ENCODE measurements around the gene ZBTB7C.

ZBTB7C gene

DNA sequence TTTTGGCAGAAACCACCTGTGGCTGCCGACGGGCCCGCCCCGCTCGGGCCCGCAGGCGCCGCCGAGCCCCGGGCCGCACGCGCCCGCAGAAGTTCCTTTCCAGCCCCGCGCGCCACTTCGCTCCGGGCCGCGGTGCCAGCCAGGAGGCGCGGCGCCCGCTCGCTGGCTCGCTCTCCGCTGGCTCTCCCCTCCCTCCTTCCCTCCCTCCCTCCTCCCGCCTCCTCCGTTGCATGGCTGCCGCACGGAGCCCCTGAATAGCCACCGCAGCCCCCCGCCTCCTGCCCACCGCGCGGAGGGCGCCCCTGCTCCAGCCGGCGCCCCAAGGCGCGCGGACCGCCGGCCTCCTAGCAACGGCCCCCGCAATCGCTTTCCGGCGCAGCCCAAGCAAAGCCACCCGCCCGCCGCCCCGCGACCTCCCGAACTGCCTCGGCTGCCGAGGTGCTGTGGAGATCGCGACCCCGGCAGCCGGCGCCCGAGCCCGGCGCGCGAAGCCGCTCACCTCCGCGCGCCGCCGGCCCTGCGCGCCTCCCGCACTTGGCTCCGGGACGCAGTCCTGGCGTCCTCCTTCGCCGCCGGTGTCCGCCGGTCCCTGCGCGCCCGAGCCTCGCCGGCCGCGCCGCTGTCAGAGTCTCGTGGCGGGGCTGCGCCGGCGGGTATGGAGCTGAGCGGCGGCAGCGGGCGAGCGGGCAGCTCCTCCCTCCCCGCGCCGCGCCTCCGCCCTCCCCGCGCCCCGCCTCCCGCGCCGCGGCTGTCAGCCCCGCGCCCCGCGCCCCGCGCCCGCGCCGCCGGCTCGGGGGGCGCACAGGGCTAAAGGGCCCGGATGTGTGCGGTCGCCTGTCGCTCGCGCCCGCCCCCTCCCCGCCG is at the start of gene ZBTB7C:
Gene ZBTB7C, minus strand, starts transcription at position 657 of the 864 bp plus-strand sequence.
- no peaks in the 10 kb centered on the region for H3K36me3 Mint-ChIP-seq
- H3K27me3 Mint-ChIP-seq, result peaks cover 90% of the 10 kb centered on the region
- peak within 1 kb of the TSS; percentile 75 for H3K4me3 Mint-ChIP-seq
- CTCF ChIA-PET, result no interaction called here
- H3K4me1 Mint-ChIP-seq, result peaks cover 20% of the 10 kb centered on the region
- H3K27ac Mint-ChIP-seq, result no peak within 1 kb of the TSS
- DNase-seq, result peak; percentile 55
- no peaks in the 10 kb centered on the region for H3K9me3 Mint-ChIP-seq

DNA sequence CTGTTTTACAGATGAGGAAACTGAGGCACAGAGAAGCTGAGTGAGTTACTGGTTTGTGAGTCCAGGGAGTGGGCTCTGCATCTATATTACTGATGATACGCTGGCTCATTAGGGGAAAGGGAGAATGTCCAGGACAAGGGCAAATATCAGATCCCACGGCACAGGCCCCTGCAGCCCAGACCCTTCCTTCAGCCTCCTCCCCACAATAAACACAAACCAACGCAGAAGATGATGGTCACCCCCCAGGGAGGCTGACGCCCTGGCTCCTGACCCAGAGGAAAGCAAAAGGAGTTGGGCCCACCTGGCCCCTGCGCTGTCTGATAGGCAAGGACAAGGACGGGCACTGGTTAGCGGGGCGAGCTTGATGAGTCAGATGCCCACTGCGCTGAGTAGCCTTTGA is 47.7 kb upstream of the ZBTB7C start:
- Mint-ChIP-seq H3K27me3 (peaks cover 78% of the 10 kb centered on the region), H3K36me3 (no peaks in the 10 kb centered on the region), H3K4me1 (peaks cover 18% of the 10 kb centered on the region), H3K4me3 (no peak overlapping the region), H3K27ac (no peak overlapping the region), H3K9me3 (no peaks in the 10 kb centered on the region)
- no peak for DNase-seq
- CTCF ChIA-PET, result interaction anchor here (0.8 to 2.3 kb wide), 4 partner anchors 8 to 14 kb away, joined by 3 to 14 read pairs (median 4); no protein-coding TSS in a partner anchor

DNA sequence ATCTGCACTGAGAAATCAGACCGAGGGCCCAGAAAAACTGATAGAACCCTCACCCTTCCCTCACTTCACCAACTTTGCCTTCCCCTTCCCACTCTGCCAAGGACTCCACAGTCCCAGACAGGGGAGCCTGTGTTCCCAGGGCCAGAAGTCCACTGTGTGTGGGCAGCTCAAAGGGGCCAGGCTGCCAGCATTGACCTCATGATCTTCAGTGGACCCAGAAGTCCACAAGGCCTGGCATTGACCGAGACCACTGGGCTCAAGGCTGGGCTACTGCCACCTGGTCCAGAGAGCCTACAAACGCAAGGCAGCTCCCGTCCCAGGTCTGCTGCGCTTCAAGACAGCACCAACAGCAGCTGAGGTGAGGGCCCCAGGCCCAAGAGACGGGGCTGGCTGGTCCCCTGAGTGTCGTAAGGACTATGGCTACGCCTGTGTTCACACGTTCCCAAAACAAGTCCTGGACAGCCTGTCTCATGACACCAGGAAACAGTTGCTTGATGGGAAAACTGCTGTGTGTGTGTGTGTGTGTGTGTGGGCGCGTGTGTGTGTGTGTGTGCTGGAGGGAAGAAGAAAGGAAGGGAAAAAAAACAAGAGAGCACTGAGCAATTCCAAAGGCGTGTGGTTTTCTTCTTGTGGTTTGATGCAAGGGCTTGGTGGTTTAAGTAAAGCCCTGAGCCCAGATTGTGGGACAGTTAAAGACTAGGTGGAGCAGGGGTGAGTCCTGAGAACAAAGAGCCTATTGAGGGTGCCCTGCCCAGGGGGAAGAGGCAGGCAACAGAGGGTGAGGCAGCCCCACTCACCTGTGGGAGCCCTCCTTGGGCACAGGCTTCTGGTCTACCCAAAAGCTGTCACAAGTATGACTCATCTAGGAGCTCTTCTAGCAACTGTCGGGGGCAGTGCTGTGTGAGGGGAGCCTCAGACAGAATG is 46.6 kb upstream of the ZBTB7C start:
- peaks cover 18% of the 10 kb centered on the region for H3K4me1 Mint-ChIP-seq
- H3K27me3 Mint-ChIP-seq, result peaks cover 88% of the 10 kb centered on the region
- CTCF ChIA-PET, result interaction anchor here (0.8 to 2.3 kb wide), 4 partner anchors 9 to 226 kb away, joined by 3 to 14 read pairs (median 4); no protein-coding TSS in a partner anchor
- H3K27ac Mint-ChIP-seq, result peak overlapping the region; percentile 12
- H3K4me3 Mint-ChIP-seq, result no peak overlapping the region
- H3K36me3 Mint-ChIP-seq, result no peaks in the 10 kb centered on the region
- H3K9me3 Mint-ChIP-seq, result no peaks in the 10 kb centered on the region
- peak; percentile 52 for DNase-seq

DNA sequence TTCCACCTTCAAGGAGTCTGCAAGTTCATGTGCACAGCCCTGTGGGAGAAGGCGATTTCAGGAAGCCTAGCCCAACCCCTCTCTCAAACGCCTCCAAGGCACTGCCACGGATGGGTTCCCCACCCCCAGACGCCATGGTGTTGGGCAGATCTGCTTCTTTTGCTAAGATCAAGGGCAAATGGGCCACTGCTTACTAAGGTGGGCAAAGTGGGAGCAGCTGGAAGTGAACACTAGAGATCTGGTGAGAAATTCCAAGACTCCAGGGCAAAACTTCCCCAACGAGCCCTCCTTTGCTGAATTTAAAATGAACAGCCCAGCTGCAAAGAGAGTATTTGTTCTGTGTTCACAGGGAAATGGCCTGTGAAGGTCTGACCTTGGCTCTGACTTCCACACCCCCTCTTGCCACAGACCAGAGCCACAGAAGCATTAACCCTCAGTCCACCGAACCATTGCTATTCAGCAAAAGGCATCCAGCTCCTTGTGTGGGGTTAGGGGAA is 45.1 kb upstream of the ZBTB7C start:
- Mint-ChIP-seq H3K4me3 (no peak overlapping the region), H3K9me3 (no peaks in the 10 kb centered on the region), H3K4me1 (peaks cover 18% of the 10 kb centered on the region), H3K27me3 (peaks cover 89% of the 10 kb centered on the region), H3K36me3 (no peaks in the 10 kb centered on the region), H3K27ac (no peak overlapping the region)
- no peak for DNase-seq
- CTCF ChIA-PET, result interaction anchor here (0.9 to 1.1 kb wide), 4 partner anchors 8 to 224 kb away, joined by 3 to 4 read pairs (median 3); no protein-coding TSS in a partner anchor

DNA sequence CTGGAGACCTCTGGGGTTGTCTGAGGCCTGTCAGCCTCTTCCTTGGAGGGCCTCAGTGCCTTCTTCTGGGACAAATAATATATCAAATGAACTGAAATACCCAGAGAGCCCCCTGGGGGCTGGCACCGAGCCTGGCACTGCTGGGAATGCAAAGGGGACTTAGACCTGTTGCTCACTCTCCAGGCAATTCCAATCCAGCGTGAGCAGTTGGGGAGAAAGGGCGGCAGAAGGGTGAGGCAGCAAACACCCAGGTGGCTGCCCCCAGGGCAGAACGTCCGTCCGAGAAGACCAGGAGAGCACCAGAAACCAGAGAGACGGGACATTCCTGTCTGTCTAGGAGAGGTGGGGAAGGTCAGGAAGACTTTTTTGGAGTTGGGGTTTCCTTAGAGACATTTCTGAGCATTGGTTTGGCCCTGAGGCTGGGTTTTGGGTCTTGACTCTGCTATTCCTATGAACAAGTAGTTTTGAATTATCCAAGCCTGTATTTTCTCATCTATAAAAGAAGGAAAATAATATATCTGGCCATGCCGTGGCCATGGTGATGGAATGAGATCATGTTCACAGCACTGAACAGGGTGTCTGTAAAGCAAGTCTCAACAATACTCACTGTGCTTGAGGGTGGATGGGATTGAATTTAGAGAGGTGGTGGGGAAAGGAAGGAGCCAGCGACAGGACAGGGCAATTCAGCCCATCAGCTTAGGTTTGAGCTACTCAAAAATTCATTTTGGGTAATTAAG is 44.3 kb upstream of the ZBTB7C start:
- H3K27me3 Mint-ChIP-seq, result peaks cover 86% of the 10 kb centered on the region
- CTCF ChIA-PET, result interaction anchor here (0.9 kb wide), 1 partner anchor 15 kb away, joined by 3 read pairs; no protein-coding TSS in a partner anchor
- no peak for DNase-seq
- H3K9me3 Mint-ChIP-seq, result no peaks in the 10 kb centered on the region
- H3K36me3 Mint-ChIP-seq, result no peaks in the 10 kb centered on the region
- H3K27ac Mint-ChIP-seq, result no peak overlapping the region
- peaks cover 18% of the 10 kb centered on the region for H3K4me1 Mint-ChIP-seq
- no peak overlapping the region for H3K4me3 Mint-ChIP-seq

DNA sequence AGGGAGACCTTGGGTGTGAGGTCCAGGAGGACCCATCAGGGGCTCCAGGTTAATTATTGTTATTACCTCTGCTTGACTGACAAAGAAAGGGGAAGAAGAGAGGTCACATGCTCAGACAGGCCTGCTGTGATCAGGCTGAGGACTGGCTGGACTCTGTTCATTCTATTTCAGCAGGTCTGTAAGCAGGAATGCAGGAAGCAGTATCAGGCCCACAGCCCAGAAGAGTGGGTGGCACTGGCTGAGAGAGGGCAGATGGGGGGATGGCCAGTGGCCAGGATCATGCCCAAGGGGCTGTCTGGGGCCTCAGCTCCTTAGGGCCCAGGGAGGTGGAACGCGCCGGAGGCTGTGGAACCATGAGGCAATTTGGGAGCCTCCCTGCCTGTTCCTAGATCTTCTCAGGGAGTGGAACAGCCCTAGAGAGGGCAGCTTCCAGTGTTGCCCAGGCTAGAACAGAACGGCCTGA is 43.7 kb upstream of the ZBTB7C start:
- H3K4me1 Mint-ChIP-seq, result peaks cover 18% of the 10 kb centered on the region
- H3K36me3 Mint-ChIP-seq, result no peaks in the 10 kb centered on the region
- H3K4me3 Mint-ChIP-seq, result no peak overlapping the region
- no peak for DNase-seq
- H3K27me3 Mint-ChIP-seq, result peaks cover 85% of the 10 kb centered on the region
- CTCF ChIA-PET, result no interaction called here
- no peak overlapping the region for H3K27ac Mint-ChIP-seq
- H3K9me3 Mint-ChIP-seq, result no peaks in the 10 kb centered on the region

DNA sequence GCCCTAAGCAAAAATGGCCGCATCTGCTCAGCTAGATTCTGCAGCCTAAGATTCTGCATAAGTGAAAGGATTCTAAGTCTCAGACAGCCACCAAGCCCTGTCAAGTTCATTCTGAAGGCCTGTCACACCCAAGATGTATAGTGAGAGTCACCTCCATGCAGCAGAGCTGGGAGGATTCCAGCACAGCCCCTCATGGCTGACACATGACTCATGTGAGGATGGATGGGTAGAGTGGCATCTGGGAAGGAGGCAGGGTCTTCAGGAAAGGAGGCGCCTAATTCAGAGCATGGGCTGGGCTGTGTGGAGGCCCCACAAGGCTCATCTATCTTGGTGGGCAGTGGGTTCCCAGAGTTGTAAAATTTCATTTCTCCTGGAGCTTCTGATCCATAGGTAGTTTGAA is 41.5 kb upstream of the ZBTB7C start:
- Mint-ChIP-seq H3K9me3 (no peaks in the 10 kb centered on the region), H3K27me3 (peaks cover 79% of the 10 kb centered on the region), H3K4me1 (peaks cover 9% of the 10 kb centered on the region), H3K36me3 (no peaks in the 10 kb centered on the region), H3K4me3 (no peak overlapping the region), H3K27ac (no peak overlapping the region)
- DNase-seq, result no peak
- CTCF ChIA-PET, result no interaction called here

DNA sequence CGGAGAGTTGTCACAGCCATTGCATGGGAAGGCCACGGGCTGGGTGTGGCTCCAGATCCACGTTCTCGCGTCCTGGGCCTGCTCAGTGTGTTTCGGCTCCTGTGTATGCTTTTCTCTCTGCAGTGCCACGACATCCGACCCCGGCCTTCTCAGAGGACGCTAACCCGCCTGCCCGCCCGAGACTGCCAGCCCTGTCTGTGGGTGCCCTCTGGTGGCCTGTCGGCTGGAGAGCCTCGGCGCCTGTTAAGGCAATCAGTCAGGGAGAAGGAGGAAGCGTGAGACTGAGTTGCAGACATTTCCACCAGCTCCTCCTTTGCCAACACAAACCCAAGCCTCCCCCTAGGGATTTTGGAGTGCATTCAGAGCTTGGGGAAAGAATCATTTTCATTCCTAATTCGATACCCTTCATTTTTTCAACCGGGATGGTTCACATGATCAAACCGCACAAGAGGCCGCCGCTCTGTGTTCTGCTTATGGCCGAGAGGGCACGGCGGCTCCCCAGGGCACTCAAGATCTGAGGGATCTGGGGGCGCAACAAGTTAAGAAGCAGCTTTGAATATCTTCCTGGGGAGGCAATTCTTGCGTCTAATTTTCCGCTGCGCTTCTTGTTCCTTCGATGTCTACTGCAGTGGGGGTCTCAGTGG is 37.5 kb upstream of the ZBTB7C start:
- H3K4me3 Mint-ChIP-seq, result no peak overlapping the region
- CTCF ChIA-PET, result interaction anchor here (0.6 to 3.0 kb wide), 13 partner anchors 8 to 423 kb away, joined by 3 to 21 read pairs (median 4); no protein-coding TSS in a partner anchor
- peaks cover 80% of the 10 kb centered on the region for H3K27me3 Mint-ChIP-seq

DNA sequence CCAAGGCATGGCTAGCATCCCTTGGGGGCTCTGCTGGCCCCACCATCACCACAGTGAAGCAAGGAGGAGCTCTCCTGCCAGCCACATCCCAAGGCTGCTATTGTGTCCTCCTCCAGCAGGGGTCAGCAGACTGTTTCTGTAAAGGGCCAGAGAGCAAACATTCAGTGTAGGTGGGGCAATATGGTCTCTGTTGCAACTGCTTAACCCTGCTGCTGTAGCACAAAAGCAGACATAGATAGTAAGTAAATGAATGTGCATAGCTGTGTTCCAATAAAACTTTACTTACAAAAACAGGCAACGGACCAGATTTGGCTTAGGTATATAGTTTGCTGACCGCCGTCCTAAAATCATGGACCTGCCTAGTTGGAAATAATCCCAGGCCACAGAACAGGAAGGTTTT is 36.4 kb upstream of the ZBTB7C start:
- Mint-ChIP-seq H3K27ac (no peak overlapping the region), H3K4me1 (peaks cover 7% of the 10 kb centered on the region), H3K27me3 (peaks cover 78% of the 10 kb centered on the region), H3K4me3 (no peak overlapping the region), H3K36me3 (no peaks in the 10 kb centered on the region), H3K9me3 (no peaks in the 10 kb centered on the region)
- DNase-seq, result peak; percentile 83
- CTCF ChIA-PET, result interaction anchor here (0.6 to 3.0 kb wide), 29 partner anchors 9 to 1164 kb away, joined by 3 to 21 read pairs (median 3); no protein-coding TSS in a partner anchor

More for the DNA sequence above, 37.5 kb upstream of the ZBTB7C start:
- Mint-ChIP-seq H3K27ac (no peak overlapping the region), H3K36me3 (no peaks in the 10 kb centered on the region), H3K4me1 (peaks cover 7% of the 10 kb centered on the region), H3K9me3 (no peaks in the 10 kb centered on the region)
- peak; percentile 82 for DNase-seq

DNA sequence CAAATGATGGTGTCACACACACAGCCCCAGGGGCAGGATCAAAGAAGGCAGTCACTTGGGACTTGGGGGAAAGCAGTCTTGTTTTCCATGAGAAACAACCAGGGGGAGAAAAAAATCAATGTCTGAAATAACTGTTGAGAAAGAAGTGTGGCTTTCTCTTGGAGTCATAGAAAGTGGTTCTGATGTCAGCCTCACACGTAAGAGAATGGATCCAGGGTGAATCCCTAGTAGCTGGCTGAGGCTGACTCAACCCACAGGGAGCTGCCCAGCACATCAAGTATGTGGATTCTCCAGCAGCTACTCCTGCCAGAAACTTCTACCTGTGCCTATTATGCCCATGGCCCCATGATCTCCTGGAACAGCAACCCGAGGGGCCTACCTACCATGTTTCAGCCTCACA is 33.6 kb upstream of the ZBTB7C start:
- Mint-ChIP-seq H3K36me3 (no peaks in the 10 kb centered on the region), H3K4me1 (peaks cover 7% of the 10 kb centered on the region)

DNA sequence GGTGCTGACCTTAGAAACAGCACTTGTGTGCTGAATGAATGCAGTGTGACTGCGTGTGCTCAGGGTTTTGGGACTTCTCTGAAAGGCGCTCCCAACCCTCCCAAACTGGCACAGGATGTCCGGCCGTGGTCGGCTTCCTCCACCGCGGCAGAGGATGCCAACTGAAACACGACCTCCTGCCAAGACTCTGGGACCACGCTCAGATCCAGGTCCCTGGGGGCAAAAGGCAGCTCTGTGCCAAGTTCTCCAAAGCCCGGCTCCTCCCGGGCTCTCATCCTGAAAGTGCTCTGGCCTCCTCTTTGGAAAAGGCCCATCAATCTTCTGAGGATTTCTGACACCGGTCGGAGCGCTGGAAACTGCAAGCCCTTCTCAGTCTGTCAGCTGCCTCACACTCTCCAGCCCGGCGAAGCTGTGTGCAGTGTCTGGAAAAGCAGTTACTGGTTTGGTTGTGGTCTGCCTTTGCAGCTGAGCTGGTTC is 32.3 kb upstream of the ZBTB7C start:
- peaks cover 77% of the 10 kb centered on the region for H3K27me3 Mint-ChIP-seq
- H3K9me3 Mint-ChIP-seq, result no peaks in the 10 kb centered on the region
- H3K4me1 Mint-ChIP-seq, result peaks cover 4% of the 10 kb centered on the region
- no peak for DNase-seq
- no peak overlapping the region for H3K4me3 Mint-ChIP-seq
- CTCF ChIA-PET, result no interaction called here
- H3K36me3 Mint-ChIP-seq, result no peaks in the 10 kb centered on the region
- no peak overlapping the region for H3K27ac Mint-ChIP-seq

More for the DNA sequence above, 33.6 kb upstream of the ZBTB7C start:
- no peak for DNase-seq
- no peaks in the 10 kb centered on the region for H3K9me3 Mint-ChIP-seq
- CTCF ChIA-PET, result no interaction called here
- H3K27ac Mint-ChIP-seq, result no peak overlapping the region
- no peak overlapping the region for H3K4me3 Mint-ChIP-seq
- H3K27me3 Mint-ChIP-seq, result peaks cover 83% of the 10 kb centered on the region

DNA sequence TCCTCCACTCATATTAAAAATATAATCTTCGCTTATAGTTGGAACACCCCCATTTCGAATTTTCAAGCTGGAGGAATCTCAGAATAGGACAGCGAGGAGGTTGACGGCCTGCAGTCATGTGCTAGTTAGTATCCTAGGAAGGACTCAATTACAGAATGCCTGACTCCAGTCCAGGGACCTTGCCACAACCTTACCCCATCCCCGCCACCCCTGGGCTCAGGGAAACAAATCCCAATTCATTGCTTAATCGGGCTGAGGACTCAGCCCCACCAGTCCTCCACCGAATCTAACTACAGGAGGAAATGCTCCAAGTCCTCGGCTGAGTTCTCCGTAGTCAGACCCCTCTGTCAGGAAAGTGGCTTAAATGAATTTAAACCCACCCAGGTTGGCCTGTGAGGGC is 31.7 kb upstream of the ZBTB7C start:
- CTCF ChIA-PET, result no interaction called here
- Mint-ChIP-seq H3K4me3 (no peak overlapping the region), H3K27ac (no peak overlapping the region), H3K9me3 (no peaks in the 10 kb centered on the region), H3K36me3 (no peaks in the 10 kb centered on the region), H3K27me3 (peaks cover 81% of the 10 kb centered on the region), H3K4me1 (peaks cover 2% of the 10 kb centered on the region)
- DNase-seq, result no peak

DNA sequence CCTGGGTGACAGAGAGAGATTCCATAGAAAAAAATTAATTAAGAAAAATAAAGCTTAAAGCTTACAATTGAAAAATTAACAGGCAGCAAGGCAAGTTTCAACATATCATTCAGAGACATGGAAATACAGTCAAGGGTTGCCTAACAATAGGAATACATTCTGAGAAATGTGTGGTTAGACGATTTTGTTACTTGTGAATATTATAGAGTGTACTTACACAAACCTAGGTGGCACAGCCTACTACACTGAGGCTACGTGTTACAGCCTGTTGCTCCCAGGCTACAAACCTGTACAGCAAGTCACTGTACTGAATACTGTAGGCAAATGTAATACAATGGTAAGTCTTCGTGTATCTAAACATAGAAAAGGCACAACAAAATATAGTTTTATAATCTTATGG is 27.7 kb upstream of the ZBTB7C start:
- H3K27me3 Mint-ChIP-seq, result peaks cover 50% of the 10 kb centered on the region

More for the DNA sequence above, 27.7 kb upstream of the ZBTB7C start:
- H3K27ac Mint-ChIP-seq, result no peak overlapping the region
- no peak overlapping the region for H3K4me3 Mint-ChIP-seq
- H3K9me3 Mint-ChIP-seq, result no peaks in the 10 kb centered on the region
- H3K36me3 Mint-ChIP-seq, result no peaks in the 10 kb centered on the region
- DNase-seq, result no peak
- no peaks in the 10 kb centered on the region for H3K4me1 Mint-ChIP-seq
- CTCF ChIA-PET, result interaction anchor here (2.8 kb wide), 1 partner anchor 8 kb away, joined by 19 read pairs; no protein-coding TSS in a partner anchor

All from activated naive CD4-positive, alpha-beta T cell treated with anti-CD3 and anti-CD28 coated beads, Interleukin-2, amount 10 ng/mL, durations not matched to agents 7 days and 5 days (primary cell).